ENCODE data around the gene BARHL1. TPM values are rescaled to one million over a fixed set of nuclear protein-coding genes. Genes with fewer than 3 reads are reported as not detected.
A peak's percentile ranks its signal among the peaks of the same experiment; 100 is the strongest.

The BARHL1 gene
- total RNA-seq, 2 experiments from 2014 or later: not detected

GRCh38 chr9:132546148-132547051, 36.0 kb upstream of the BARHL1 start:
- Histone ChIP-seq H3K27ac (ENCODE audit: low read depth, low read length, poor library complexity, severe bottlenecking) (peak overlapping the region; percentile 97), H3K36me3 (ENCODE audit: insufficient read depth, low read length) (no peaks in the 10 kb centered on the region), H3K9me3 (ENCODE audit: low read length) (no peaks in the 10 kb centered on the region), H3K9me2 (ENCODE audit: insufficient read depth, low read length) (no peaks in the 10 kb centered on the region), H3K79me2 (ENCODE audit: insufficient read depth, low read depth, low read length) (no peaks in the 10 kb centered on the region), H2AFZ (ENCODE audit: low read length) (peak overlapping the region; percentile 66), H3K4me2 (ENCODE audit: low read length) (peak overlapping the region; percentile 61), H3K4me1 (ENCODE audit: insufficient read depth, low read length, poor library complexity, severe bottlenecking) (peaks cover 48% of the 10 kb centered on the region), H4K20me1 (ENCODE audit: insufficient read depth, low read length) (no peaks in the 10 kb centered on the region), H3K4me3 (ENCODE audit: low read depth, low read length, poor library complexity, severe bottlenecking) (peak overlapping the region; percentile 23)
- no TSS peak for BruUV-seq (replicated peaks)
- ChIA-PET POLR2A (no interaction called here), CTCF (ENCODE audit: unreplicated experiment) (no interaction called here)
- intact Hi-C loops (cut with micrococcal nuclease; ENCODE audit: unreplicated experiment): no loop called here
- TF ChIP-seq, protein P1, sequence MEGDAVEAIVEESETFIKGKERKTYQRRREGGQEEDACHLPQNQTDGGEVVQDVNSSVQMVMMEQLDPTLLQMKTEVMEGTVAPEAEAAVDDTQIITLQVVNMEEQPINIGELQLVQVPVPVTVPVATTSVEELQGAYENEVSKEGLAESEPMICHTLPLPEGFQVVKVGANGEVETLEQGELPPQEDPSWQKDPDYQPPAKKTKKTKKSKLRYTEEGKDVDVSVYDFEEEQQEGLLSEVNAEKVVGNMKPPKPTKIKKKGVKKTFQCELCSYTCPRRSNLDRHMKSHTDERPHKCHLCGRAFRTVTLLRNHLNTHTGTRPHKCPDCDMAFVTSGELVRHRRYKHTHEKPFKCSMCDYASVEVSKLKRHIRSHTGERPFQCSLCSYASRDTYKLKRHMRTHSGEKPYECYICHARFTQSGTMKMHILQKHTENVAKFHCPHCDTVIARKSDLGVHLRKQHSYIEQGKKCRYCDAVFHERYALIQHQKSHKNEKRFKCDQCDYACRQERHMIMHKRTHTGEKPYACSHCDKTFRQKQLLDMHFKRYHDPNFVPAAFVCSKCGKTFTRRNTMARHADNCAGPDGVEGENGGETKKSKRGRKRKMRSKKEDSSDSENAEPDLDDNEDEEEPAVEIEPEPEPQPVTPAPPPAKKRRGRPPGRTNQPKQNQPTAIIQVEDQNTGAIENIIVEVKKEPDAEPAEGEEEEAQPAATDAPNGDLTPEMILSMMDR (conservative IDR thresholded peaks at IDR 0.05; ENCODE audit: low read length): peak; percentile 79
- TF ChIP-seq EZH2phosphoT487 (IDR thresholded peaks at IDR 0.05; ENCODE audit: borderline replicate concordance, low read depth, low read length): no peak
- DNase-seq (ENCODE audit: low spot score): peak; percentile 46

- H3K79me2 ChIP-seq (ENCODE audit: insufficient read depth, low read depth, low read length): no peaks in the 10 kb centered on the region
- intact Hi-C loops (cut with micrococcal nuclease; ENCODE audit: unreplicated experiment): no loop called here
- H3K36me3 ChIP-seq (ENCODE audit: insufficient read depth, low read length): no peaks in the 10 kb centered on the region
- peaks cover 48% of the 10 kb centered on the region for H3K4me1 ChIP-seq (ENCODE audit: insufficient read depth, low read length, poor library complexity, severe bottlenecking)
- TF ChIP-seq EZH2phosphoT487 (IDR thresholded peaks at IDR 0.05; ENCODE audit: borderline replicate concordance, low read depth, low read length): no peak
- TF ChIP-seq, protein P1 (conservative IDR thresholded peaks at IDR 0.05; ENCODE audit: low read length): no peak
- CTCF ChIA-PET (ENCODE audit: unreplicated experiment): no interaction called here
- no peak overlapping the region for H3K4me3 ChIP-seq (ENCODE audit: low read depth, low read length, poor library complexity, severe bottlenecking)
- BruUV-seq (replicated peaks): no TSS peak
- H3K4me2 ChIP-seq (ENCODE audit: low read length): peak overlapping the region; percentile 61; the same call in 1 of the 2 replicates
- H3K27ac ChIP-seq (ENCODE audit: low read depth, low read length, poor library complexity, severe bottlenecking): peak overlapping the region; percentile 97
- no peak overlapping the region; the same call in 1 of the 2 replicates for H2AFZ ChIP-seq (ENCODE audit: low read length)
- no peaks in the 10 kb centered on the region for H3K9me2 ChIP-seq (ENCODE audit: insufficient read depth, low read length)
- no peaks in the 10 kb centered on the region for H3K9me3 ChIP-seq (ENCODE audit: low read length)
- POLR2A ChIA-PET: no interaction called here
- H4K20me1 ChIP-seq (ENCODE audit: insufficient read depth, low read length): no peaks in the 10 kb centered on the region
- DNase-seq (ENCODE audit: low spot score): no peak
Measured at GRCh38 chr9:132547052-132547431, 35.4 kb upstream of the BARHL1 start.

- no peak for DNase-seq (ENCODE audit: low spot score)
- Histone ChIP-seq H3K9me3 (ENCODE audit: low read length) (no peaks in the 10 kb centered on the region), H3K4me2 (ENCODE audit: low read length) (peak overlapping the region; percentile 61), H4K20me1 (ENCODE audit: insufficient read depth, low read length) (no peaks in the 10 kb centered on the region), H3K4me3 (ENCODE audit: low read depth, low read length, poor library complexity, severe bottlenecking) (no peak overlapping the region), H3K4me1 (ENCODE audit: insufficient read depth, low read length, poor library complexity, severe bottlenecking) (peaks cover 48% of the 10 kb centered on the region), H3K9me2 (ENCODE audit: insufficient read depth, low read length) (no peaks in the 10 kb centered on the region), H2AFZ (ENCODE audit: low read length) (no peak overlapping the region), H3K36me3 (ENCODE audit: insufficient read depth, low read length) (no peaks in the 10 kb centered on the region), H3K27ac (ENCODE audit: low read depth, low read length, poor library complexity, severe bottlenecking) (peak overlapping the region; percentile 97), H3K79me2 (ENCODE audit: insufficient read depth, low read depth, low read length) (no peaks in the 10 kb centered on the region)
- ChIA-PET CTCF (ENCODE audit: unreplicated experiment) (no interaction called here), POLR2A (interaction anchor here (1.0 kb wide), 1 partner anchor 12 kb away, joined by 4 read pairs; no protein-coding TSS in a partner anchor)
- TF ChIP-seq EZH2phosphoT487 (IDR thresholded peaks at IDR 0.05; ENCODE audit: borderline replicate concordance, low read depth, low read length): no peak
- TF ChIP-seq, protein P1 (conservative IDR thresholded peaks at IDR 0.05; ENCODE audit: low read length): no peak
- BruUV-seq (replicated peaks): no TSS peak
- intact Hi-C loops (cut with micrococcal nuclease; ENCODE audit: unreplicated experiment): no loop called here
Measured at GRCh38 chr9:132547436-132547835, 35.0 kb upstream of the BARHL1 start.

Data from OCI-LY7 (cell line).